GM13977 (cell line): ENCODE measurements around the gene DAG1.
"Not testable (repeated sequence)": the region's sequence is repeated elsewhere in the genome, so short reads cannot be mapped to it uniquely, and the experiment has no call there.

Source experiments
- DNase-seq: peaks from one replicate; pipeline ENCODE4 v3.0.0; 2012; ENCODE audit warnings: low spot score
- in situ Hi-C: fragments of 300-500 bp; cut with MboI; formaldehyde crosslinking; loops from one replicate; pipeline ENCODE4 v1.12.0; 2022; ENCODE audit warnings: low sequenced_read_pairs, low pct_unique_long_range_greater_than_20kb, mixed read lengths, inconsistent platforms; ENCODE audit not compliant: unreplicated experiment
- TF ChIP-seq, protein P1 (sequence below): IDR thresholded peaks from 2 replicates; pipeline ENCODE4 v1.5.1; 2012; ENCODE audit warnings: mild to moderate bottlenecking, control low read depth; ENCODE audit not compliant: insufficient read depth; ENCODE audit errors: extremely low read depth, missing control alignments

DAG1 gene

GRCh38 chr3:49489247-49489646 is 19.2 kb downstream of the DAG1 start:
- in situ Hi-C loops: no loop called here
- TF ChIP-seq, protein P1, sequence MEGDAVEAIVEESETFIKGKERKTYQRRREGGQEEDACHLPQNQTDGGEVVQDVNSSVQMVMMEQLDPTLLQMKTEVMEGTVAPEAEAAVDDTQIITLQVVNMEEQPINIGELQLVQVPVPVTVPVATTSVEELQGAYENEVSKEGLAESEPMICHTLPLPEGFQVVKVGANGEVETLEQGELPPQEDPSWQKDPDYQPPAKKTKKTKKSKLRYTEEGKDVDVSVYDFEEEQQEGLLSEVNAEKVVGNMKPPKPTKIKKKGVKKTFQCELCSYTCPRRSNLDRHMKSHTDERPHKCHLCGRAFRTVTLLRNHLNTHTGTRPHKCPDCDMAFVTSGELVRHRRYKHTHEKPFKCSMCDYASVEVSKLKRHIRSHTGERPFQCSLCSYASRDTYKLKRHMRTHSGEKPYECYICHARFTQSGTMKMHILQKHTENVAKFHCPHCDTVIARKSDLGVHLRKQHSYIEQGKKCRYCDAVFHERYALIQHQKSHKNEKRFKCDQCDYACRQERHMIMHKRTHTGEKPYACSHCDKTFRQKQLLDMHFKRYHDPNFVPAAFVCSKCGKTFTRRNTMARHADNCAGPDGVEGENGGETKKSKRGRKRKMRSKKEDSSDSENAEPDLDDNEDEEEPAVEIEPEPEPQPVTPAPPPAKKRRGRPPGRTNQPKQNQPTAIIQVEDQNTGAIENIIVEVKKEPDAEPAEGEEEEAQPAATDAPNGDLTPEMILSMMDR: no peak
- DNase-seq: no peak

GRCh38 chr3:49492969-49493368 is 22.9 kb downstream of the DAG1 start:
- TF ChIP-seq, protein P1: no peak

DNA sequence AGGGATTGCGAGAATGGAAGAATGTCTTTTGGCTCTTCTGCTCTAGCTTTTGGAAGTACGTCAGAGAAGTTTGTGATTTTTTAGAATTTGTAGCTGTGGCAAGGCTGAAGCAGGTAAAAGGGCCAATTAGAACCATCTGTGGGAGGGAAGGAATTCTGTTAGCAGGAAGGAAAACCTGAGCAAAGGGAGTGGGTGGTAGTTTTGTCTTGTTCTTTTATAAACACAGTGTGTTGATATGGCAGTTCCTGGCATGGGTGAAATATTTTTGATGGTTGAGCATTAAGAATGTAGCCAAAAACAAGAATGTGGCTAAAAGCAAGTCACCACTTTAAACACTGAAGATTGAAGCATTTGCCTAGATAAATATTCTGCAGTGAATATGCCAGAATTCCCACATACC is 23.8 kb downstream of the DAG1 start:
- in situ Hi-C loops: no loop called here
- no peak for DNase-seq
- TF ChIP-seq, protein P1: no peak

More at GRCh38 chr3:49492969-49493368, 22.9 kb downstream of the DAG1 start:
- no peak for DNase-seq
- in situ Hi-C loops: no loop called here

DNA sequence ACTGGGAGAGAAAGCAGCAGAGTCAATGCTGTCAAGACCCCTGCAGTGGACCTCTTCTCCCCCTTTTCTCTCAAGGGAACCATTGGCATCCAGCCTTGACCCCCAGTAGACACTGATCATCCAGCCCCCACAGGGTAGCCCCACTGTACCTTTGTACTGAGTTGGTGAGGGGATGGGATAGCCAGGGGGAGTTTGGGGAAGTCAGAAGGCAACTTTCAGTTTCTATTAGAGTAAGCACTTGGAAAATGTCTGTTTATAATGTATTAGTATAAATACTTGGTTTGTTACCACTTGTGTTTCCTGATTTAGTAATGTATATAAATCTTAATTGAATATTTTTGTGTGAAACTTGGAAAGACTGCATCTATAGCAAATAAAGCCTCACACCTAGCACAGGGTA is 25.0 kb downstream of the DAG1 start:
- no peak for DNase-seq
- in situ Hi-C loops: no loop called here
- TF ChIP-seq, protein P1: no peak

DNA sequence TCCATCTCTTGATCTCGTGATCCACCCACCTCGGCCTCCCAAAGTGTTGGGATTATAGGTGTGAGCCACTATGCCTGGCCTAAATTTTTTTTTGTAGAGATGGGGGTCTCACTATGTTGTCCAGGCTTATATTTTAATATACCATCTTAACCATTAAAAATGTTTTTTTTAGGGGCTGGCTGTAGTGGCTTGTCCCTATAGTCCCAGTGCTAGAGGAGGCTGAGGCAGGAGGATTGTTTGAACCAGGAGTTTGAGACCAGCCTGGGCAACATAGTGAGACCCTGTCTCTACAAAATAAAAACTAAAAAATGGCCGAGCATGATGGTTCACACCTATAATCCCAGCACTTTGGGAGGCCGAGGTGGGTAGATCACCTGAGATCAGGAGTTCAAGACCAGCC is 26.8 kb downstream of the DAG1 start:
- in situ Hi-C loops, DNase-seq: not testable (repeated sequence)

DNA sequence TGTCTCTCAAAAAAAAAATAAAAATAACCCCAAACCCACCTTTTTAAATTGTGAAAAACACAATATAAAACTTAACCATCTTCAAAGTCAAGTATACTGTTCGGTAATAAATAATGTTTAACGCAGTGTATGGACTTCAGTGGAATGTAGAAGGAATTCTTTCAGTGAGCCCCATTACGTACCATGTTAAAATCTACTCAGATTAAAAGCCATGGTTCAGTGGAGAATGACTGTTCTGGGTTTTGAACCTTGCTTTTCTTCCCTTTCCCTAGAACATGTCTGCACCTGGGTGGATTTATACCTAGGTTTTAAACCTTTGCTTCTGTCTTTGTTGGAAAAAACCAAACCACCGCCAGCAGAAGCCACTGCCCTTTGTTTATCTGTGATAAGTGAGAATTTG is 27.5 kb downstream of the DAG1 start:
- DNase-seq: no peak
- TF ChIP-seq, protein P1: no peak
- in situ Hi-C loops: no loop called here

DNA sequence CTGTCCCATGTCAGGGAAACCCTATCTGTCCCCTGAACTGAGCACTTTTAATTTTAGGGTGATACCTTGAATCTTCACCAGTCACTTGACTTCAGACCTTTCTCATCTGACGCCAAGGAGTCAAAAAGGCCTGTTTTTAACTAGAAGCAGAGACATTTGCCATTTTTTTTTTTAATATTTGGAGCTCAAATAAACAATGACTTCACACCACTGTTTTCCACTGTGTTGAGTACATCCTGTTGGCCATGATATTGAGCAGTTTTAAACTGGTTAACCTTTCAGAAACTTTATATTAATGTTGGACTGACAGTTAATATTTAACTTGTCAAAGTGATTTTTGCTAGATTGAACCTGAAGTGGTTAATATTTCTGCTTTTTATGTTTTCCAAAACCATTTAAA is 28.2 kb downstream of the DAG1 start:
- in situ Hi-C loops: no loop called here
- TF ChIP-seq, protein P1: no peak
- DNase-seq: no peak
